ENCODE measurements around the gene PLA2G2E.

PLA2G2E gene

GRCh38 chr1:19926296-19927129 lies 3.1 kb upstream of the PLA2G2E start:
- DNase-seq, result no peak

- no peak for DNase-seq
These were observed 2.1 kb upstream of the PLA2G2E start for GRCh38 chr1:19925342-19926070.

GRCh38 chr1:19923953-19924346 lies 533 bp upstream of the PLA2G2E start:
- no peak for DNase-seq

- no peak for DNase-seq
These were observed 1.3 kb downstream of the PLA2G2E start for GRCh38 chr1:19922015-19922688.

GRCh38 chr1:19921310-19921709 lies 2.1 kb downstream of the PLA2G2E start:
- no peak for DNase-seq

GRCh38 chr1:19920132-19920710 lies 3.2 kb downstream of the PLA2G2E start:
- no peak for DNase-seq

GRCh38 chr1:19918057-19918456 lies 5.4 kb downstream of the PLA2G2E start:
- DNase-seq, result peak; percentile 93

- DNase-seq, result no peak
These were observed 12.8 kb downstream of the PLA2G2E start for GRCh38 chr1:19910650-19911049.

GRCh38 chr1:19909971-19910370 lies 13.4 kb downstream of the PLA2G2E start:
- no peak for DNase-seq

- DNase-seq, result no peak
These were observed 14.0 kb downstream of the PLA2G2E start for GRCh38 chr1:19909392-19909791.

- no peak for DNase-seq
These were observed 16.0 kb downstream of the PLA2G2E start for GRCh38 chr1:19907456-19907855.

GRCh38 chr1:19903621-19904020 lies 19.8 kb downstream of the PLA2G2E start:
- no peak for DNase-seq

- no peak for DNase-seq
These were observed 21.8 kb downstream of the PLA2G2E start for GRCh38 chr1:19901653-19902052.

GRCh38 chr1:19894218-19894617 lies 29.2 kb downstream of the PLA2G2E start:
- DNase-seq, result no peak

- DNase-seq, result no peak
These were observed 29.7 kb downstream of the PLA2G2E start for GRCh38 chr1:19893687-19894086.

- no peak for DNase-seq
These were observed 30.7 kb downstream of the PLA2G2E start for GRCh38 chr1:19892628-19893168.

GRCh38 chr1:19892129-19892528 lies 31.3 kb downstream of the PLA2G2E start:
- DNase-seq, result no peak

- no peak for DNase-seq
These were observed 33.8 kb downstream of the PLA2G2E start for GRCh38 chr1:19889656-19890055.

- no peak for DNase-seq
These were observed 35.3 kb downstream of the PLA2G2E start for GRCh38 chr1:19888112-19888511.

GRCh38 chr1:19885821-19886220 lies 37.6 kb downstream of the PLA2G2E start:
- DNase-seq, result peak; percentile 22

- no peak for DNase-seq
These were observed 39.1 kb downstream of the PLA2G2E start for GRCh38 chr1:19884312-19884711.

GRCh38 chr1:19882111-19883071 lies 41.0 kb downstream of the PLA2G2E start, which contains the start of gene OTUD3:
TSS of gene OTUD3 (plus strand) at chr1:19882395. CDS start at chr1:19882514, 119 bp downstream.
- peak; percentile 100 for DNase-seq

Measured in NCI-H82 (cell line).